ENCODE results near the gene RALGAPA1. TPM values are rescaled to one million over a fixed set of nuclear protein-coding genes. Genes with fewer than 3 reads are reported as not detected.
"Not testable (repeated sequence)": the region's sequence is repeated elsewhere in the genome, so short reads cannot be mapped to it uniquely, and the experiment has no call there.

Gene RALGAPA1
- total and polyA plus RNA-seq, 7 donors: 10.2 to 89.9 (median 58.6) TPM

- Histone ChIP-seq H3K4me3 (no peak overlapping the region), H3K9me3 (no peaks in the 10 kb centered on the region), H3K36me3 (peaks cover 0 to 45% (median 22%) of the 10 kb centered on the region in 4 donors), H3K27ac (no peak overlapping the region), H3K27me3 (no peaks in the 10 kb centered on the region), H3K4me1 (no peaks in the 10 kb centered on the region)
- intact Hi-C loops (cut with DNase I): no loop called here
- DNase-seq: no peak
- 5 to 16% methylated on average over 1 of the region's 1 CpG for WGBS, 2 donors
- TF ChIP-seq POLR2A (IDR thresholded peaks at IDR 0.05) (no peak), CTCF (IDR thresholded peaks at IDR 0.05) (peak in 3 of 4 experiments; percentile 23 to 47 (median 26)), EP300 (IDR thresholded peaks at IDR 0.05) (no peak), POLR2AphosphoS5 (IDR thresholded peaks at IDR 0.05) (no peak)
These were observed 121.7 kb downstream of the RALGAPA1 start for GRCh38 chr14:35687335-35687939.

- H3K27ac ChIP-seq; DNase-seq; H3K9me3 ChIP-seq; H3K27me3 ChIP-seq; H3K4me1 ChIP-seq; H3K4me3 ChIP-seq; intact Hi-C loops (cut with DNase I): not testable (repeated sequence)
- WGBS, 2 donors: 77 to 83% methylated on average over 4 of the region's 4 CpGs
- peaks cover 0 to 50% (median 14%) of the 10 kb centered on the region in 4 donors for H3K36me3 ChIP-seq
These were observed 125.4 kb downstream of the RALGAPA1 start for GRCh38 chr14:35683688-35684087.

GRCh38 chr14:35682802-35683201 is 126.3 kb downstream of the RALGAPA1 start:
- DNase-seq: no peak
- intact Hi-C loops (cut with DNase I): no loop called here
- H3K4me3 ChIP-seq: no peak overlapping the region
- no peaks in the 10 kb centered on the region for H3K27me3 ChIP-seq
- no peak overlapping the region for H3K27ac ChIP-seq
- WGBS, 2 donors: 93 to 97% methylated on average over 2 of the region's 2 CpGs
- H3K4me1 ChIP-seq: no peaks in the 10 kb centered on the region
- peaks cover 0 to 49% (median 11%) of the 10 kb centered on the region in 4 donors for H3K36me3 ChIP-seq
- H3K9me3 ChIP-seq: no peaks in the 10 kb centered on the region
- no peak for TF ChIP-seq EP300 (IDR thresholded peaks at IDR 0.05)
- TF ChIP-seq CTCF (IDR thresholded peaks at IDR 0.05): no peak
- no peak for TF ChIP-seq POLR2AphosphoS5 (IDR thresholded peaks at IDR 0.05)
- no peak for TF ChIP-seq POLR2A (IDR thresholded peaks at IDR 0.05)

GRCh38 chr14:35678403-35679028 is 130.6 kb downstream of the RALGAPA1 start:
- Histone ChIP-seq H3K27ac (no peak overlapping the region), H3K4me1 (no peaks in the 10 kb centered on the region), H3K4me3 (no peak overlapping the region), H3K9me3 (no peaks in the 10 kb centered on the region), H3K36me3 (peaks cover 0 to 74% (median 17%) of the 10 kb centered on the region in 4 donors), H3K27me3 (no peaks in the 10 kb centered on the region)
- intact Hi-C loops (cut with DNase I): no loop called here
- 93 to 98% methylated on average over 1 of the region's 1 CpG for WGBS, 2 donors
- DNase-seq: no peak
- no peak for TF ChIP-seq CTCF (IDR thresholded peaks at IDR 0.05)
- TF ChIP-seq POLR2A (IDR thresholded peaks at IDR 0.05): no peak

- H3K4me1 ChIP-seq: peaks cover 0 to 10% (median 0%) of the 10 kb centered on the region in 4 donors
- no peaks in the 10 kb centered on the region for H3K9me3 ChIP-seq
- WGBS, 2 donors: 39 to 75% methylated on average over 3 of the region's 3 CpGs
- H3K36me3 ChIP-seq: peaks cover 0 to 69% (median 3%) of the 10 kb centered on the region in 4 donors
- intact Hi-C loops (cut with DNase I): no loop called here
- no peak for TF ChIP-seq POLR2A (IDR thresholded peaks at IDR 0.05)
- TF ChIP-seq POLR2AphosphoS5 (IDR thresholded peaks at IDR 0.05): no peak
- no peak for TF ChIP-seq EP300 (IDR thresholded peaks at IDR 0.05)
- TF ChIP-seq CTCF (IDR thresholded peaks at IDR 0.05): no peak
- no peaks in the 10 kb centered on the region for H3K27me3 ChIP-seq
- DNase-seq: no peak
- no peak overlapping the region for H3K4me3 ChIP-seq
- H3K27ac ChIP-seq: peak overlapping the region in 1 of 4 donors; percentile 8
These were observed 139.3 kb downstream of the RALGAPA1 start for GRCh38 chr14:35669782-35670181.

Data from sigmoid colon (tissue), 7 donors.